Measurements from ENCODE around the gene RSAD2. TPM values are rescaled to one million over a fixed set of nuclear protein-coding genes. Genes with fewer than 3 reads are reported as not detected.

RSAD2 gene
- total and polyA plus RNA-seq, 2 of the 4 experiments (the other 2 are of a cell fraction), result not detected

GRCh38 chr2:6854416-6854815 is 23.2 kb upstream of the RSAD2 start:
- CTCF ChIA-PET, result no interaction called here
- Histone ChIP-seq H3K14ac (replicated peaks; ENCODE audit: low read depth, low read length) (no peak overlapping the region), H2AK9ac (replicated peaks; ENCODE audit: low read depth, low read length, poor library complexity) (no peak overlapping the region), H3K4ac (ENCODE audit: low read depth, low read length) (no peak overlapping the region), H3K4me3 (ENCODE audit: insufficient read depth, low read depth, low read length) (no peak overlapping the region), H4K20me1 (ENCODE audit: insufficient read depth, low read length) (no peaks in the 10 kb centered on the region), H3K18ac (ENCODE audit: low read depth, low read length) (no peak overlapping the region), H4K91ac (ENCODE audit: insufficient read depth, low read depth, low read length) (no peak overlapping the region), H3K4me2 (ENCODE audit: low read depth, low read length) (no peak overlapping the region), H3K4me1 (ENCODE audit: control insufficient read depth, insufficient read depth, low read length) (no peaks in the 10 kb centered on the region), H3K36me3 (ENCODE audit: control insufficient read depth, insufficient read depth, low read length) (no peaks in the 10 kb centered on the region), H2AFZ (replicated peaks; ENCODE audit: low read length, poor library complexity) (no peak overlapping the region), H3K9me1 (ENCODE audit: insufficient read depth, low read length) (no peaks in the 10 kb centered on the region), H2BK20ac (ENCODE audit: low read depth, low read length) (no peak overlapping the region), H3K23ac (ENCODE audit: low read depth, low read length) (no peak overlapping the region), H3K56ac (ENCODE audit: extremely low read depth, insufficient read depth, low read length) (no peak overlapping the region), H2BK15ac (ENCODE audit: low read depth, low read length) (no peak overlapping the region), H3K9me3 (ENCODE audit: control insufficient read depth, insufficient read depth, low read length) (no peaks in the 10 kb centered on the region), H3K79me1 (ENCODE audit: low read depth in 1 of 2, low read length in 2 of 2) (no peaks in the 10 kb centered on the region), H3K27ac (ENCODE audit: insufficient read depth, low read length) (no peak overlapping the region), H2BK120ac (ENCODE audit: low read depth, low read length) (no peak overlapping the region), H3K27me3 (ENCODE audit: control insufficient read depth, insufficient read depth, low read length) (no peaks in the 10 kb centered on the region), H2AK5ac (ENCODE audit: low read depth, low read length) (no peak overlapping the region), H3K9ac (ENCODE audit: low read depth, low read length) (no peak overlapping the region), H2BK5ac (ENCODE audit: low read depth, low read length, poor library complexity, severe bottlenecking) (no peak overlapping the region), H4K8ac (ENCODE audit: low read depth in 2 of 2, low read length in 2 of 2) (no peak overlapping the region), H4K5ac (ENCODE audit: low read depth, low read length) (no peak overlapping the region)
- no TSS peak for BruUV-seq (replicated peaks)
- POLR2A ChIA-PET (ENCODE audit: unreplicated experiment), result no interaction called here
- WGBS, 2 experiments (ENCODE audit: extremely low coverage in 2 of 2, insufficient read length in 1 of 2), result no CpG with 5 or more reads among the region's 2 CpGs
- no peak for DNase-seq
- intact Hi-C loops (cut with micrococcal nuclease) (no loop called here), dilution Hi-C loops (cut with HindIII; ENCODE audit: low sequenced_read_pairs, unreplicated experiment) (no loop called here), in situ Hi-C loops (cut with MboI; ENCODE audit: low sequenced_read_pairs) (no loop called here)
- ATAC-seq (ENCODE audit: low read depth), result no peak
- TF ChIP-seq POLR2A (IDR thresholded peaks at IDR 0.05; ENCODE audit: low read depth, low read length) (no peak), MXI1 (IDR thresholded peaks at IDR 0.05; ENCODE audit: borderline replicate concordance, low read depth, low read length) (no peak), RAD21 (IDR thresholded peaks at IDR 0.05; ENCODE audit: low read length) (no peak), CEBPB (IDR thresholded peaks at IDR 0.05; ENCODE audit: low read depth, low read length) (no peak), FOS (IDR thresholded peaks at IDR 0.05; ENCODE audit: low read depth, low read length) (no peak), RCOR1 (IDR thresholded peaks at IDR 0.05; ENCODE audit: insufficient replicate concordance, low read length) (no peak), RFX5 (IDR thresholded peaks at IDR 0.05; ENCODE audit: low read depth, low read length) (no peak), NFE2L2 (IDR thresholded peaks at IDR 0.05; ENCODE audit: low read depth, low read length) (no peak), MAFK (IDR thresholded peaks at IDR 0.05; ENCODE audit: low read depth, low read length) (no peak), CTCF (conservative IDR thresholded peaks at IDR 0.05; ENCODE audit: low read depth, low read length) (no peak), BHLHE40 (IDR thresholded peaks at IDR 0.05; ENCODE audit: low read depth, low read length) (no peak), ELK1 (IDR thresholded peaks at IDR 0.05; ENCODE audit: borderline replicate concordance, low read depth, low read length) (no peak), USF2 (IDR thresholded peaks at IDR 0.05; ENCODE audit: low read depth, low read length) (no peak)

Data from IMR-90 (cell line).